ENCODE results near the gene KCTD3.

DNA sequence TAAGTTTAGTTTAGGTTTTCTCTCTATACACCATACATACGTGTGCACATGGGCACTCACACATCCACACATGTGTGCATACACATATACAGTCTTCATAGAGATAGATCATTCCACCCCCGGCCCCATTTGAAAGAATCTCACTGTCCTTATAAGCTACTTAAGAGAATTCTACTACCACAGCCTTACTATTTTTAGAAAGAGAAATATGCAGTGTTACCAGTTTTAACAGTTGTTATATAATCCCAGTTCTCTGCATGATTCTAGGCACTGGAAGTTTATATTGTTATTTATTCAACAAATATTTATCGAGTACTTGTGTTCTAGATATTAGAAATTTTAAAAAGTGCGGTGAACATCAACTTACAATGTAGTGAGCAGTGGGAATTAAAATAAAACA is 41.5 kb downstream of the KCTD3 start:
- TF ChIP-seq, protein P1, sequence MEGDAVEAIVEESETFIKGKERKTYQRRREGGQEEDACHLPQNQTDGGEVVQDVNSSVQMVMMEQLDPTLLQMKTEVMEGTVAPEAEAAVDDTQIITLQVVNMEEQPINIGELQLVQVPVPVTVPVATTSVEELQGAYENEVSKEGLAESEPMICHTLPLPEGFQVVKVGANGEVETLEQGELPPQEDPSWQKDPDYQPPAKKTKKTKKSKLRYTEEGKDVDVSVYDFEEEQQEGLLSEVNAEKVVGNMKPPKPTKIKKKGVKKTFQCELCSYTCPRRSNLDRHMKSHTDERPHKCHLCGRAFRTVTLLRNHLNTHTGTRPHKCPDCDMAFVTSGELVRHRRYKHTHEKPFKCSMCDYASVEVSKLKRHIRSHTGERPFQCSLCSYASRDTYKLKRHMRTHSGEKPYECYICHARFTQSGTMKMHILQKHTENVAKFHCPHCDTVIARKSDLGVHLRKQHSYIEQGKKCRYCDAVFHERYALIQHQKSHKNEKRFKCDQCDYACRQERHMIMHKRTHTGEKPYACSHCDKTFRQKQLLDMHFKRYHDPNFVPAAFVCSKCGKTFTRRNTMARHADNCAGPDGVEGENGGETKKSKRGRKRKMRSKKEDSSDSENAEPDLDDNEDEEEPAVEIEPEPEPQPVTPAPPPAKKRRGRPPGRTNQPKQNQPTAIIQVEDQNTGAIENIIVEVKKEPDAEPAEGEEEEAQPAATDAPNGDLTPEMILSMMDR (conservative IDR thresholded peaks at IDR 0.05): no peak
- TF ChIP-seq ZFX (IDR thresholded peaks at IDR 0.05): no peak

Measured in C4-2B (cell line).